Right atrium auricular region (tissue), 2 donors: ENCODE data around the gene COL6A1. TPM values are rescaled to one million over a fixed set of nuclear protein-coding genes. Genes with fewer than 3 reads are reported as not detected.

Experiments used
- DNase-seq: peaks from one replicate; pipeline ENCODE4 v3.0.0-alpha.2; 2019; ENCODE audit warnings: low spot score
- H3K27ac ChIP-seq, 2 donors: fragments of 200-600 bp; sonication (generic); 1 replicate in 1 of 2; 2 replicates in 1 of 2; pipeline ENCODE4 v1.5.1; 2016 to 2019
- H3K27me3 ChIP-seq, 2 donors: fragments of 200-600 bp; sonication (generic); one replicate each; pipeline versions ENCODE4 v1.5.1 to v1.6.0; 2017 to 2019
- H3K36me3 ChIP-seq: fragments of 200-600 bp; sonication (generic); one replicate; pipeline ENCODE4 v1.5.1; 2016
- H3K4me1 ChIP-seq, 2 donors: fragments of 200-600 bp; sonication (generic); one replicate each; pipeline versions ENCODE4 v1.5.1 to v1.6.0; 2017 to 2019
- H3K4me3 ChIP-seq, 2 donors: fragments of 200-600 bp; sonication (generic); 1 replicate in 1 of 2; 2 replicates in 1 of 2; pipeline ENCODE4 v1.5.1; 2017 to 2019; ENCODE audit warnings: mild to moderate bottlenecking in 1 of 2, moderate library complexity in 1 of 2
- H3K9me3 ChIP-seq, 2 donors: fragments of 200-600 bp; sonication (generic); one replicate each; pipeline ENCODE4 v1.5.1; 2019
- CTCF ChIP-seq, 2 donors: fragments of 200-600 bp; sonication (generic); IDR thresholded peaks; one replicate each; pipeline ENCODE4 v1.5.1; 2019; ENCODE audit warnings: antibody characterized with exemption in 2 of 2
- total RNA-seq, 2 donors: library from RNA; depleted of rRNA; stranded (reverse); fragments of >200 nt; gene quantifications; one replicate each; pipeline ENCODE4 v1.1.0, GENCODE V29; 2016

Gene COL6A1
- total RNA-seq, 2 donors from 2014 or later: 201 to 278 TPM

GRCh38 chr21:45996311-45997204 is 15.0 kb downstream of the COL6A1 start:
- DNase-seq: no peak
- no peak overlapping the region for H3K27ac ChIP-seq
- H3K4me3 ChIP-seq: no peak overlapping the region
- no peaks in the 10 kb centered on the region for H3K27me3 ChIP-seq
- H3K4me1 ChIP-seq: no peaks in the 10 kb centered on the region
- H3K9me3 ChIP-seq: no peaks in the 10 kb centered on the region
- H3K36me3 ChIP-seq: peaks cover 81% of the 10 kb centered on the region
- TF ChIP-seq CTCF (IDR thresholded peaks at IDR 0.05): no peak

GRCh38 chr21:45997205-45997494 is 15.6 kb downstream of the COL6A1 start:
- Histone ChIP-seq H3K27ac (no peak overlapping the region), H3K36me3 (peaks cover 81% of the 10 kb centered on the region), H3K27me3 (no peaks in the 10 kb centered on the region), H3K4me3 (no peak overlapping the region), H3K4me1 (no peaks in the 10 kb centered on the region), H3K9me3 (no peaks in the 10 kb centered on the region)
- no peak for TF ChIP-seq CTCF (IDR thresholded peaks at IDR 0.05)
- peak; percentile 53 for DNase-seq

DNA sequence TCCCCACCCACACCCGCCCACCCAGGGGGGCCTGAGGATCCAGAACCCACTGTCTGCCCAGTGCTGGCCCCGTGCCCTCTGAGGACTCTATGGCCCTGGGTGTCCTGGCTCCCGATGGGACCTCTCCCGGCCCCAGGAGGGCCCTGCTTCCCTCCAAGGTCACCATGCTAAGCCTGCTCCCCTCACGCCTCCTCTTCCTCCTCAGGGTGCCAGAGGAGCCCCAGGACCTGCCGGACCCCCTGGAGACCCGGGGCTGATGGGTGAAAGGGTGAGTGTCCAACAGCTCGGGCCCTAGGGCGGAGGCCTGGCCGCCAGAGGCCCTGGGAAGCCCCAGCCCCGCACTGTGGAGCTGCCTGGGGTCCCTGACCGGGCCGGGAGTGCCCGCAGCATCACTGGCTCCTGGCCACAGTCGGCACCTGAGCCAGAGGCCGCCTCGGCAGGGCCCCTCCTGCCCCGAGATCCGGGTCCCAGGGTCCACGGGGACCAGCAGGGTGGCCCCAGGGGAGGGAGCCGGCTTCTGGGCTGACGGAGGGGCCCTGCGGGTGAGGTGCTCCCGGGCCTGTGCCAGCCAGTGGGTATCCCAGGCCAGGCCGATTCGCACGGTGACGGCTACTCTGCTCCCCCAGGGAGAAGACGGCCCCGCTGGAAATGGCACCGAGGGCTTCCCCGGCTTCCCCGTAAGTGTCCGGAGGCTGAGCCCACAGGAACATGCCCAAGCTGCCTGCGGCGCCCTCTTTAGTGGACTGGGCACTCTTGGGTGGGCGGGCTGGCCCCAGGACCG is 16.1 kb downstream of the COL6A1 start:
- Histone ChIP-seq H3K27ac (no peak overlapping the region), H3K9me3 (no peaks in the 10 kb centered on the region), H3K27me3 (no peaks in the 10 kb centered on the region), H3K4me3 (no peak overlapping the region), H3K4me1 (no peaks in the 10 kb centered on the region), H3K36me3 (peaks cover 81% of the 10 kb centered on the region)
- DNase-seq: no peak
- no peak for TF ChIP-seq CTCF (IDR thresholded peaks at IDR 0.05)

- peaks cover 84% of the 10 kb centered on the region for H3K36me3 ChIP-seq
- no peak for TF ChIP-seq CTCF (IDR thresholded peaks at IDR 0.05)
- no peak overlapping the region for H3K27ac ChIP-seq
- no peaks in the 10 kb centered on the region for H3K9me3 ChIP-seq
- H3K27me3 ChIP-seq: no peaks in the 10 kb centered on the region
- DNase-seq: peak; percentile 54
- H3K4me3 ChIP-seq: no peak overlapping the region
- no peaks in the 10 kb centered on the region for H3K4me1 ChIP-seq
These were observed 16.7 kb downstream of the COL6A1 start for GRCh38 chr21:45998276-45998701.

- TF ChIP-seq CTCF (IDR thresholded peaks at IDR 0.05): no peak
- Histone ChIP-seq H3K4me3 (no peak overlapping the region), H3K4me1 (no peaks in the 10 kb centered on the region), H3K27ac (no peak overlapping the region), H3K36me3 (peaks cover 83% of the 10 kb centered on the region), H3K9me3 (no peaks in the 10 kb centered on the region), H3K27me3 (no peaks in the 10 kb centered on the region)
- peak; percentile 55 for DNase-seq
These were observed 17.5 kb downstream of the COL6A1 start for GRCh38 chr21:45998871-45999580.
